Keratinocyte (primary cell): Measurements from ENCODE around the gene PEX7. TPM values are rescaled to one million over a fixed set of nuclear protein-coding genes. Genes with fewer than 3 reads are reported as not detected.

ENCODE experiments used
- DNase-seq: peaks from one replicate; pipeline ENCODE4 v3.0.0-alpha.2; 2011; ENCODE audit warnings: low read depth, missing footprints, low spot score
- FAIRE-seq: peaks from 2 replicates; lab custom pipeline; 2011; peaks lifted over from hg19 to GRCh38; lab: Jason Lieb, UNC
- H2AFZ ChIP-seq: 2 replicates; pipeline ENCODE4 v1.6.0; 2012; ENCODE audit warnings: low read length, control low read depth, inconsistent platforms; ENCODE audit not compliant: control insufficient read depth
- H3K27ac ChIP-seq: 2 replicates; pipeline ENCODE4 v1.5.1; 2011; ENCODE audit warnings: low read length; ENCODE audit not compliant: control insufficient read depth, insufficient read depth
- H3K27me3 ChIP-seq: 3 replicates; pipeline ENCODE4 v1.6.0; 2011; ENCODE audit warnings: low read length; ENCODE audit not compliant: control insufficient read depth, insufficient read depth; ENCODE audit errors: extremely low read depth
- H3K36me3 ChIP-seq, 2 experiments: 2 replicates in 1 of 2; 3 replicates in 1 of 2; pipeline ENCODE4 v1.5.1; 2011; ENCODE audit warnings: low read length in 2 of 2, mild to moderate bottlenecking in 1 of 2; ENCODE audit not compliant: control insufficient read depth in 2 of 2, insufficient read depth in 2 of 2; ENCODE audit errors: extremely low read depth in 1 of 2
- H3K4me1 ChIP-seq: 3 replicates; pipeline ENCODE4 v1.5.1; 2011; ENCODE audit warnings: low read length; ENCODE audit not compliant: control insufficient read depth, insufficient read depth; ENCODE audit errors: extremely low read depth
- H3K4me2 ChIP-seq: 3 replicates; pipeline ENCODE4 v1.6.0; 2011; ENCODE audit warnings: low read depth, low read length; ENCODE audit not compliant: control insufficient read depth, insufficient read depth; ENCODE audit errors: extremely low read depth
- H3K4me3 ChIP-seq, 3 experiments: fragments of 200-600 bp in 1 of 3; sonication (generic) in 1 of 3; 2 replicates in 2 of 3; 3 replicates in 1 of 3; pipeline ENCODE4 v1.5.1; 2011 to 2016; ENCODE audit warnings: low read length in 3 of 3, mild to moderate bottlenecking in 3 of 3, control low read depth in 2 of 3, inconsistent platforms in 1 of 3, low read depth in 1 of 3, mixed read lengths in 1 of 3, mixed run types in 1 of 3, moderate library complexity in 1 of 3; ENCODE audit not compliant: control insufficient read depth in 2 of 3, insufficient read depth in 2 of 3; ENCODE audit errors: extremely low read depth in 1 of 3
- H3K79me2 ChIP-seq: 2 replicates; pipeline ENCODE4 v1.6.0; 2012; ENCODE audit warnings: low read length; ENCODE audit not compliant: control insufficient read depth, insufficient read depth
- H3K9ac ChIP-seq: 3 replicates; pipeline ENCODE4 v1.6.0; 2011; ENCODE audit warnings: low read length; ENCODE audit not compliant: control insufficient read depth, insufficient read depth; ENCODE audit errors: extremely low read depth
- H3K9me1 ChIP-seq: 3 replicates; pipeline ENCODE4 v1.6.0; 2011; ENCODE audit warnings: low read length; ENCODE audit not compliant: control insufficient read depth, insufficient read depth; ENCODE audit errors: extremely low read depth
- H3K9me3 ChIP-seq: 2 replicates; pipeline ENCODE4 v1.5.1; 2012; ENCODE audit warnings: low read depth, low read length; ENCODE audit not compliant: control insufficient read depth
- H4K20me1 ChIP-seq: 3 replicates; pipeline ENCODE4 v1.6.0; 2011; ENCODE audit warnings: low read length; ENCODE audit not compliant: control insufficient read depth, insufficient read depth; ENCODE audit errors: extremely low read depth
- EZH2 ChIP-seq: IDR thresholded peaks from one replicate; pipeline ENCODE4 v1.6.1; 2012; ENCODE audit warnings: inconsistent platforms, mild to moderate bottlenecking, low read length, moderate library complexity
- dilution Hi-C: fragments of 300-500 bp; cut with MboI; formaldehyde crosslinking; loops from one replicate; pipeline ENCODE4 v1.7.0; 2020; ENCODE audit warnings: low sequenced_read_pairs; ENCODE audit not compliant: extremely low pct_ligation_motif_present
- polyA plus RNA-seq, 5 experiments: library from polyadenylated mRNA; depleted of rRNA in 3 of 5; stranded (reverse) in 3 of 5; stranded (forward) in 1 of 5; unstranded in 1 of 5; fragments of >200 nt; gene quantifications; 1 replicate in 1 of 5; 2 replicates in 3 of 5; 3 replicates in 1 of 5; pipeline versions ENCODE4 v1.2.1 to v1.2.3, GENCODE V29; 2011 to 2012; ENCODE audit warnings: missing spikeins in 2 of 5, low read depth in 1 of 5, low replicate concordance in 1 of 5
- TF ChIP-seq, protein P1 (sequence below), 3 experiments: IDR thresholded peaks in 1 of 3; conservative IDR thresholded peaks in 1 of 3; optimal IDR thresholded peaks in 1 of 3; 2 replicates in 2 of 3; 3 replicates in 1 of 3; pipeline versions ENCODE3 to v1.5.1; 2011; ENCODE audit warnings: low read length in 3 of 3, mild to moderate bottlenecking in 3 of 3, moderate library complexity in 2 of 3, control low read depth in 1 of 3, inconsistent platforms in 1 of 3; ENCODE audit not compliant: insufficient read depth in 2 of 3; ENCODE audit errors: extremely low read depth in 1 of 3

PEX7 gene
- polyA plus RNA-seq, 1 donor (not counting 4 experiments of a cell fraction or from before 2014, with no cell fraction given), result 15.6 TPM

GRCh38 chr6:136773473-136773796 is 49.0 kb upstream of the PEX7 start:
- no peaks in the 10 kb centered on the region for H3K27me3 ChIP-seq
- H3K27ac ChIP-seq, result no peak overlapping the region
- no peak overlapping the region for H3K4me3 ChIP-seq
- no peak overlapping the region for H3K4me2 ChIP-seq
- no peaks in the 10 kb centered on the region for H3K79me2 ChIP-seq
- H4K20me1 ChIP-seq, result no peaks in the 10 kb centered on the region
- no peaks in the 10 kb centered on the region for H3K36me3 ChIP-seq
- no peak for FAIRE-seq
- dilution Hi-C loops, result no loop called here
- H2AFZ ChIP-seq, result no peak overlapping the region
- no peaks in the 10 kb centered on the region for H3K9me3 ChIP-seq
- no peak for DNase-seq
- no peaks in the 10 kb centered on the region for H3K9me1 ChIP-seq
- TF ChIP-seq EZH2, result no peak
- TF ChIP-seq, protein P1, sequence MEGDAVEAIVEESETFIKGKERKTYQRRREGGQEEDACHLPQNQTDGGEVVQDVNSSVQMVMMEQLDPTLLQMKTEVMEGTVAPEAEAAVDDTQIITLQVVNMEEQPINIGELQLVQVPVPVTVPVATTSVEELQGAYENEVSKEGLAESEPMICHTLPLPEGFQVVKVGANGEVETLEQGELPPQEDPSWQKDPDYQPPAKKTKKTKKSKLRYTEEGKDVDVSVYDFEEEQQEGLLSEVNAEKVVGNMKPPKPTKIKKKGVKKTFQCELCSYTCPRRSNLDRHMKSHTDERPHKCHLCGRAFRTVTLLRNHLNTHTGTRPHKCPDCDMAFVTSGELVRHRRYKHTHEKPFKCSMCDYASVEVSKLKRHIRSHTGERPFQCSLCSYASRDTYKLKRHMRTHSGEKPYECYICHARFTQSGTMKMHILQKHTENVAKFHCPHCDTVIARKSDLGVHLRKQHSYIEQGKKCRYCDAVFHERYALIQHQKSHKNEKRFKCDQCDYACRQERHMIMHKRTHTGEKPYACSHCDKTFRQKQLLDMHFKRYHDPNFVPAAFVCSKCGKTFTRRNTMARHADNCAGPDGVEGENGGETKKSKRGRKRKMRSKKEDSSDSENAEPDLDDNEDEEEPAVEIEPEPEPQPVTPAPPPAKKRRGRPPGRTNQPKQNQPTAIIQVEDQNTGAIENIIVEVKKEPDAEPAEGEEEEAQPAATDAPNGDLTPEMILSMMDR (optimal IDR thresholded peaks at IDR 0.05 in 1 of 3, IDR thresholded peaks at IDR 0.05 in 1 of 3, conservative IDR thresholded peaks at IDR 0.05 in 1 of 3; ENCODE audit: extremely low read depth in 1 of 3, insufficient read depth in 2 of 3, low read length in 3 of 3), result no peak
- H3K9ac ChIP-seq, result no peak overlapping the region
- peaks cover 11% of the 10 kb centered on the region for H3K4me1 ChIP-seq

- Histone ChIP-seq H4K20me1 (no peaks in the 10 kb centered on the region), H3K4me3 (no peak overlapping the region), H3K9me1 (no peaks in the 10 kb centered on the region), H3K9ac (no peak overlapping the region), H3K27me3 (no peaks in the 10 kb centered on the region), H3K9me3 (no peaks in the 10 kb centered on the region), H3K4me1 (peaks cover 11% of the 10 kb centered on the region), H3K36me3 (no peaks in the 10 kb centered on the region), H3K4me2 (peak overlapping the region; percentile 38), H3K27ac (no peak overlapping the region), H3K79me2 (no peaks in the 10 kb centered on the region), H2AFZ (no peak overlapping the region)
- no peak for DNase-seq
- TF ChIP-seq, protein P1 (optimal IDR thresholded peaks at IDR 0.05 in 1 of 3, IDR thresholded peaks at IDR 0.05 in 1 of 3, conservative IDR thresholded peaks at IDR 0.05 in 1 of 3; ENCODE audit: extremely low read depth in 1 of 3, insufficient read depth in 2 of 3, low read length in 3 of 3), result no peak
- no peak for TF ChIP-seq EZH2
- peak; percentile 34 for FAIRE-seq
- dilution Hi-C loops, result no loop called here
These were observed 48.0 kb upstream of the PEX7 start for GRCh38 chr6:136774228-136775041.
